HepG2 (cell line): ENCODE measurements around the gene ZNF853. TPM values are rescaled to one million over a fixed set of nuclear protein-coding genes. Genes with fewer than 3 reads are reported as not detected.

Experiments used
- ARHGAP35 ChIP-seq: sonication (generic); formaldehyde crosslinking; IDR thresholded peaks from 2 replicates; pipeline ENCODE4 v1.9.0; 2022; ENCODE audit warnings: mild to moderate bottlenecking, inconsistent platforms, moderate library complexity, missing genetic modification reagents, borderline replicate concordance
- CTCF ChIP-seq: sonication (generic); formaldehyde crosslinking; IDR thresholded peaks from 2 replicates; pipeline ENCODE4 v1.5.0; 2020; ENCODE audit warnings: mild to moderate bottlenecking, missing genetic modification reagents, moderate library complexity
- EZH2 ChIP-seq: conservative IDR thresholded peaks from 2 replicates; pipeline ENCODE4 v1.6.1; 2012; ENCODE audit warnings: mild to moderate bottlenecking, low read depth, low read length, moderate library complexity
- FOXP4 ChIP-seq: sonication (generic); formaldehyde crosslinking; IDR thresholded peaks from 2 replicates; pipeline ENCODE4 v1.4.0; 2020; ENCODE audit warnings: missing genetic modification reagents
- GFI1 ChIP-seq: sonication (generic); formaldehyde crosslinking; IDR thresholded peaks from 2 replicates; pipeline ENCODE4 v1.5.0; 2020; ENCODE audit warnings: missing genetic modification reagents, mild to moderate bottlenecking, borderline replicate concordance
- HNRNPK ChIP-seq: fragments of 200-400 bp; formaldehyde crosslinking; IDR thresholded peaks from 2 replicates; pipeline ENCODE4 v1.6.1; 2018; ENCODE audit warnings: low read length, low read depth, moderate library complexity, mild to moderate bottlenecking; ENCODE audit not compliant: poor library complexity, severe bottlenecking
- RORA ChIP-seq: sonication (generic); formaldehyde crosslinking; IDR thresholded peaks from 2 replicates; pipeline ENCODE4 v1.5.0; 2020; ENCODE audit warnings: mild to moderate bottlenecking, missing genetic modification reagents, moderate library complexity
- SCMH1 ChIP-seq: sonication (generic); formaldehyde crosslinking; IDR thresholded peaks from 2 replicates; pipeline ENCODE4 v1.9.0; 2021; ENCODE audit warnings: missing genetic modification reagents, mild to moderate bottlenecking, borderline replicate concordance
- SIX1 ChIP-seq: sonication (generic); formaldehyde crosslinking; IDR thresholded peaks from 2 replicates; pipeline ENCODE4 v1.4.0; 2020; ENCODE audit warnings: missing genetic modification reagents, borderline replicate concordance
- SOX6 ChIP-seq, 2 experiments: fragments of 450-650 bp in 1 of 2; sonication (generic) in 1 of 2; formaldehyde crosslinking in 1 of 2; IDR thresholded peaks; 2 replicates each; pipeline versions ENCODE4 v1.4.0 to v1.6.1; 2017 to 2020; ENCODE audit warnings: antibody characterized with exemption in 1 of 2, mild to moderate bottlenecking in 1 of 2, missing genetic modification reagents in 1 of 2
- ZNF138 ChIP-seq: sonication (generic); formaldehyde crosslinking; IDR thresholded peaks from 2 replicates; pipeline ENCODE4 v1.5.0; 2020; ENCODE audit warnings: mild to moderate bottlenecking, low read depth, missing genetic modification reagents
- ZNF362 ChIP-seq: sonication (generic); formaldehyde crosslinking; IDR thresholded peaks from 2 replicates; pipeline ENCODE4 v1.4.0; 2020; ENCODE audit warnings: missing genetic modification reagents, mild to moderate bottlenecking, borderline replicate concordance
- ZNF367 ChIP-seq: sonication (generic); formaldehyde crosslinking; IDR thresholded peaks from 2 replicates; pipeline ENCODE4 v1.4.0; 2020; ENCODE audit warnings: missing genetic modification reagents, borderline replicate concordance
- ZNF549 ChIP-seq: sonication (generic); formaldehyde crosslinking; IDR thresholded peaks from 2 replicates; pipeline ENCODE4 v1.5.0; 2020; ENCODE audit warnings: missing genetic modification reagents
- ZNF737 ChIP-seq: sonication (generic); formaldehyde crosslinking; IDR thresholded peaks from 2 replicates; pipeline ENCODE4 v1.5.0; 2020; ENCODE audit warnings: missing genetic modification reagents, mild to moderate bottlenecking, borderline replicate concordance
- ZNF776 ChIP-seq: sonication (generic); formaldehyde crosslinking; IDR thresholded peaks from 2 replicates; pipeline ENCODE4 v1.4.0; 2020; ENCODE audit warnings: mild to moderate bottlenecking, missing genetic modification reagents
- polyA plus RNA-seq, 8 experiments: library from polyadenylated mRNA; depleted of rRNA in 3 of 8; stranded (reverse) in 7 of 8; unstranded in 1 of 8; fragments of >200 nt; fragmentation: Illumina TruSeq in 4 of 8; extraction: Trizol in 4 of 8; gene quantifications; 2 replicates each; pipeline versions ENCODE4 v1.2.1 to v1.2.3, GENCODE V29; 2011 to 2016; ENCODE audit warnings: low read depth in 4 of 8, missing spikeins in 1 of 8, mixed read lengths in 1 of 8; ENCODE audit not compliant: insufficient read depth in 1 of 8
- total RNA-seq, 5 experiments: library from RNA; depleted of rRNA; stranded (reverse); fragments of >200 nt; fragmentation: Illumina TruSeq; extraction: Trizol; gene quantifications; 2 replicates each; pipeline ENCODE4 v1.2.3, GENCODE V29; 2016; ENCODE audit warnings: low read depth in 1 of 5
- TF ChIP-seq, protein P1 (sequence below): sonication (generic); formaldehyde crosslinking; IDR thresholded peaks from 2 replicates; pipeline ENCODE4 v1.5.0; 2020; ENCODE audit warnings: mild to moderate bottlenecking, missing genetic modification reagents
- TF ChIP-seq, protein P2 (sequence below): sonication (generic); formaldehyde crosslinking; IDR thresholded peaks from 2 replicates; pipeline ENCODE4 v1.5.1; 2020; ENCODE audit warnings: missing genetic modification reagents, mild to moderate bottlenecking, borderline replicate concordance

Gene ZNF853
- total and polyA plus RNA-seq, 2 of the 13 experiments (the other 11 are each of a cell fraction or from before 2014, with no cell fraction given) = 2.1 to 6.2 TPM

- TF ChIP-seq, protein P1, sequence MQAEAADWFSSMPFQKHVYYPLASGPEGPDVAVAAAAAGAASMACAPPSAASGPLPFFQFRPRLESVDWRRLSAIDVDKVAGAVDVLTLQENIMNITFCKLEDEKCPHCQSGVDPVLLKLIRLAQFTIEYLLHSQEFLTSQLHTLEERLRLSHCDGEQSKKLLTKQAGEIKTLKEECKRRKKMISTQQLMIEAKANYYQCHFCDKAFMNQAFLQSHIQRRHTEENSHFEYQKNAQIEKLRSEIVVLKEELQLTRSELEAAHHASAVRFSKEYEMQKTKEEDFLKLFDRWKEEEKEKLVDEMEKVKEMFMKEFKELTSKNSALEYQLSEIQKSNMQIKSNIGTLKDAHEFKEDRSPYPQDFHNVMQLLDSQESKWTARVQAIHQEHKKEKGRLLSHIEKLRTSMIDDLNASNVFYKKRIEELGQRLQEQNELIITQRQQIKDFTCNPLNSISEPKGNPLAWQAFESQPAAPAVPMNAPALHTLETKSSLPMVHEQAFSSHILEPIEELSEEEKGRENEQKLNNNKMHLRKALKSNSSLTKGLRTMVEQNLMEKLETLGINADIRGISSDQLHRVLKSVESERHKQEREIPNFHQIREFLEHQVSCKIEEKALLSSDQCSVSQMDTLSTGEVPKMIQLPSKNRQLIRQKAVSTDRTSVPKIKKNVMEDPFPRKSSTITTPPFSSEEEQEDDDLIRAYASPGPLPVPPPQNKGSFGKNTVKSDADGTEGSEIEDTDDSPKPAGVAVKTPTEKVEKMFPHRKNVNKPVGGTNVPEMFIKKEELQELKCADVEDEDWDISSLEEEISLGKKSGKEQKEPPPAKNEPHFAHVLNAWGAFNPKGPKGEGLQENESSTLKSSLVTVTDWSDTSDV (CRISPR knock-in tag) = 0 out of 2 replicates have a peak, but pooled peaks have one; percentile 59
- TF ChIP-seq RORA (CRISPR knock-in tag) (no peak), ZNF367 (no peak), SIX1 (CRISPR knock-in tag) (0 out of 2 replicates have a peak, but pooled peaks have one; percentile 15), ZNF362 (CRISPR knock-in tag) (no peak; the same call in 1 of the 2 replicates), HNRNPK (peak; percentile 84), ZNF549 (CRISPR knock-in tag) (no peak), GFI1 (peak; percentile 71), ZNF776 (peak; percentile 43), ZNF138 (CRISPR knock-in tag) (0 out of 2 replicates have a peak, but pooled peaks have one; percentile 86), CTCF (CRISPR knock-in tag) (0 out of 2 replicates have a peak, but pooled peaks have one; percentile 17), ARHGAP35 (CRISPR knock-in tag) (0 out of 2 replicates have a peak, but pooled peaks have one; percentile 64), SOX6 (IDR thresholded peaks at IDR 0.05) (no peak), SOX6 (CRISPR knock-in tag; IDR thresholded peaks at IDR 0.05) (peak; percentile 57), EZH2 (no peak), ZNF737 (0 out of 2 replicates have a peak, but pooled peaks have one; percentile 41), FOXP4 (peak; percentile 58), SCMH1 (CRISPR knock-in tag) (no peak)
- TF ChIP-seq, protein P2, sequence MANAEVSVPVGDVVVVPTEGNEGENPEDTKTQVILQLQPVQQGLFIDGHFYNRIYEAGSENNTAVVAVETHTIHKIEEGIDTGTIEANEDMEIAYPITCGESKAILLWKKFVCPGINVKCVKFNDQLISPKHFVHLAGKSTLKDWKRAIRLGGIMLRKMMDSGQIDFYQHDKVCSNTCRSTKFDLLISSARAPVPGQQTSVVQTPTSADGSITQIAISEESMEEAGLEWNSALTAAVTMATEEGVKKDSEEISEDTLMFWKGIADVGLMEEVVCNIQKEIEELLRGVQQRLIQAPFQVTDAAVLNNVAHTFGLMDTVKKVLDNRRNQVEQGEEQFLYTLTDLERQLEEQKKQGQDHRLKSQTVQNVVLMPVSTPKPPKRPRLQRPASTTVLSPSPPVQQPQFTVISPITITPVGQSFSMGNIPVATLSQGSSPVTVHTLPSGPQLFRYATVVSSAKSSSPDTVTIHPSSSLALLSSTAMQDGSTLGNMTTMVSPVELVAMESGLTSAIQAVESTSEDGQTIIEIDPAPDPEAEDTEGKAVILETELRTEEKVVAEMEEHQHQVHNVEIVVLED (CRISPR knock-in tag) = peak; percentile 78
Measured at GRCh38 chr7:6577369-6578113, 37.9 kb upstream of the ZNF853 start, which contains the start of gene ZDHHC4 (continued).
